GM19467 (cell line): ENCODE measurements around the gene AKAP14.
"Not testable (repeated sequence)": the region's sequence is repeated elsewhere in the genome, so short reads cannot be mapped to it uniquely, and the experiment has no call there.

Source experiments
- ATAC-seq: cut with Tn5 transposase; IDR thresholded peaks from one replicate; pipeline ENCODE4 v1.9.1; 2021; ENCODE audit warnings: mild to moderate bottlenecking, moderate library complexity; ENCODE audit not compliant: unreplicated experiment

AKAP14 gene

GRCh38 chrX:119919835-119920585 is 24.3 kb downstream of the AKAP14 start:
- no peak for ATAC-seq

- ATAC-seq: not testable (repeated sequence)
These were observed 26.7 kb downstream of the AKAP14 start for GRCh38 chrX:119922391-119922790.

- no peak for ATAC-seq
These were observed 39.7 kb downstream of the AKAP14 start for GRCh38 chrX:119935215-119935874.

GRCh38 chrX:119941336-119941735 is 45.6 kb downstream of the AKAP14 start:
- no peak for ATAC-seq

- no peak for ATAC-seq
These were observed 46.6 kb downstream of the AKAP14 start for GRCh38 chrX:119942173-119942819.

GRCh38 chrX:119942831-119943184 is 47.1 kb downstream of the AKAP14 start:
- ATAC-seq: no peak

GRCh38 chrX:119943185-119943988 is 47.7 kb downstream of the AKAP14 start, which contains the start of gene NKAP:
TSS of gene NKAP (minus strand) at chrX:119943751. CDS start at chrX:119943605, 146 bp downstream.
- ATAC-seq: peak; percentile 72

GRCh38 chrX:119945481-119945880 is 49.8 kb downstream of the AKAP14 start:
- ATAC-seq: no peak

GRCh38 chrX:119948381-119948780 is 52.7 kb downstream of the AKAP14 start:
- ATAC-seq: no peak

GRCh38 chrX:119954374-119954773 is 58.7 kb downstream of the AKAP14 start:
- ATAC-seq: no peak

GRCh38 chrX:119955807-119956570 is 60.3 kb downstream of the AKAP14 start:
- not testable (repeated sequence) for ATAC-seq

GRCh38 chrX:119960625-119961024 is 64.9 kb downstream of the AKAP14 start:
- no peak for ATAC-seq

GRCh38 chrX:119966837-119967236 is 71.1 kb downstream of the AKAP14 start:
- not testable (repeated sequence) for ATAC-seq
